HepG2 (cell line): ENCODE data around the gene KIF2C. TPM values are rescaled to one million over a fixed set of nuclear protein-coding genes. Genes with fewer than 3 reads are reported as not detected.

Experiments used
- ARNTL ChIP-seq: sonication (generic); formaldehyde crosslinking; IDR thresholded peaks from 2 replicates; pipeline ENCODE4 v1.4.0; 2020; ENCODE audit warnings: mild to moderate bottlenecking, missing genetic modification reagents
- CBFB ChIP-seq: sonication (generic); formaldehyde crosslinking; IDR thresholded peaks from 2 replicates; pipeline ENCODE4 v1.4.0; 2020; ENCODE audit warnings: missing genetic modification reagents
- FOXA3 ChIP-seq: IDR thresholded peaks from 2 replicates; pipeline ENCODE4 v1.6.1; 2016; ENCODE audit warnings: missing genetic modification reagents, missing compliant biosample characterization
- KDM2A ChIP-seq: sonication (generic); formaldehyde crosslinking; IDR thresholded peaks from 2 replicates; pipeline ENCODE4 v1.4.0; 2020; ENCODE audit warnings: low read depth, missing genetic modification reagents, borderline replicate concordance
- KDM4B ChIP-seq: sonication (generic); formaldehyde crosslinking; IDR thresholded peaks from 2 replicates; pipeline ENCODE4 v1.4.0; 2020; ENCODE audit warnings: missing genetic modification reagents
- MTA3 ChIP-seq: sonication (generic); formaldehyde crosslinking; IDR thresholded peaks from 2 replicates; pipeline ENCODE4 v1.4.0; 2020; ENCODE audit warnings: missing genetic modification reagents
- MXD4 ChIP-seq: IDR thresholded peaks from 2 replicates; pipeline ENCODE4 v1.6.1; 2016; ENCODE audit warnings: mild to moderate bottlenecking, missing biosample characterization, missing genetic modification reagents
- NCOR1 ChIP-seq: fragments of 200-600 bp; sonication (generic); IDR thresholded peaks from 2 replicates; pipeline ENCODE4 v1.7.0; 2017; ENCODE audit warnings: antibody characterized with exemption, low read length, borderline replicate concordance
- NKX3-1 ChIP-seq: sonication (generic); formaldehyde crosslinking; IDR thresholded peaks from 2 replicates; pipeline ENCODE4 v1.5.0; 2020; ENCODE audit warnings: missing genetic modification reagents
- NR2C2 ChIP-seq: sonication (generic); formaldehyde crosslinking; IDR thresholded peaks from 2 replicates; pipeline ENCODE4 v1.4.0; 2020; ENCODE audit warnings: missing genetic modification reagents, mild to moderate bottlenecking, moderate library complexity, borderline replicate concordance
- RFX3 ChIP-seq: IDR thresholded peaks from 2 replicates; pipeline ENCODE4 v1.6.1; 2016; ENCODE audit warnings: missing biosample characterization, missing genetic modification reagents
- RNF219 ChIP-seq: sonication (generic); formaldehyde crosslinking; IDR thresholded peaks from 2 replicates; pipeline ENCODE4 v1.5.0; 2020; ENCODE audit warnings: mild to moderate bottlenecking, missing genetic modification reagents
- SRSF9 ChIP-seq: fragments of 200-400 bp; formaldehyde crosslinking; IDR thresholded peaks from 2 replicates; pipeline ENCODE4 v1.6.1; 2018; ENCODE audit warnings: borderline replicate concordance, mild to moderate bottlenecking, low read depth, low read length; ENCODE audit not compliant: insufficient read depth, poor library complexity, severe bottlenecking
- TFDP1 ChIP-seq: IDR thresholded peaks from 2 replicates; pipeline ENCODE4 v1.6.1; 2016; ENCODE audit warnings: missing compliant biosample characterization, missing genetic modification reagents, borderline replicate concordance
- YEATS2 ChIP-seq: sonication (generic); formaldehyde crosslinking; IDR thresholded peaks from 2 replicates; pipeline ENCODE4 v1.4.0; 2020; ENCODE audit warnings: missing genetic modification reagents, borderline replicate concordance
- ZBTB42 ChIP-seq: sonication (generic); formaldehyde crosslinking; IDR thresholded peaks from 2 replicates; pipeline ENCODE4 v1.5.0; 2020; ENCODE audit warnings: mild to moderate bottlenecking, missing genetic modification reagents
- ZFP1 ChIP-seq: IDR thresholded peaks from 2 replicates; pipeline ENCODE4 v1.6.1; 2016
- ZFP82 ChIP-seq: sonication (generic); formaldehyde crosslinking; IDR thresholded peaks from 2 replicates; pipeline ENCODE4 v1.5.1; 2020; ENCODE audit warnings: mild to moderate bottlenecking, missing genetic modification reagents, borderline replicate concordance
- ZNF20 ChIP-seq: sonication (generic); formaldehyde crosslinking; IDR thresholded peaks from 2 replicates; pipeline ENCODE4 v1.4.0; 2020; ENCODE audit warnings: mild to moderate bottlenecking, moderate library complexity, missing genetic modification reagents
- ZNF205 ChIP-seq: IDR thresholded peaks from 2 replicates; pipeline ENCODE4 v1.6.1; 2018; ENCODE audit warnings: missing biosample characterization, missing genetic modification reagents
- ZNF350 ChIP-seq: sonication (generic); formaldehyde crosslinking; IDR thresholded peaks from 2 replicates; pipeline ENCODE4 v1.4.0; 2020; ENCODE audit warnings: mild to moderate bottlenecking, low read depth, missing genetic modification reagents, borderline replicate concordance
- ZNF567 ChIP-seq: sonication (generic); formaldehyde crosslinking; IDR thresholded peaks from 2 replicates; pipeline ENCODE4 v1.8.1; 2023; ENCODE audit warnings: mild to moderate bottlenecking, missing genetic modification reagents, borderline replicate concordance
- ZNF710 ChIP-seq: sonication (generic); formaldehyde crosslinking; IDR thresholded peaks from 2 replicates; pipeline ENCODE4 v1.5.0; 2020; ENCODE audit warnings: mild to moderate bottlenecking, missing genetic modification reagents, borderline replicate concordance
- polyA plus RNA-seq, 8 experiments: library from polyadenylated mRNA; depleted of rRNA in 3 of 8; stranded (reverse) in 7 of 8; unstranded in 1 of 8; fragments of >200 nt; fragmentation: Illumina TruSeq in 4 of 8; extraction: Trizol in 4 of 8; gene quantifications; 2 replicates each; pipeline versions ENCODE4 v1.2.1 to v1.2.3, GENCODE V29; 2011 to 2016; ENCODE audit warnings: low read depth in 4 of 8, missing spikeins in 1 of 8, mixed read lengths in 1 of 8; ENCODE audit not compliant: insufficient read depth in 1 of 8
- total RNA-seq, 5 experiments: library from RNA; depleted of rRNA; stranded (reverse); fragments of >200 nt; fragmentation: Illumina TruSeq; extraction: Trizol; gene quantifications; 2 replicates each; pipeline ENCODE4 v1.2.3, GENCODE V29; 2016; ENCODE audit warnings: low read depth in 1 of 5

KIF2C gene
- total and polyA plus RNA-seq, 2 of the 13 experiments (the other 11 are each of a cell fraction or from before 2014, with no cell fraction given) = 29.7 to 53.7 TPM

GRCh38 chr1:44721485-44722361, 17.9 kb upstream of the KIF2C start (continued):
- TF ChIP-seq RNF219 (peak; percentile 86), ZNF710 (CRISPR knock-in tag) (no peak), NKX3-1 (CRISPR knock-in tag) (peak; percentile 46; the same call in 1 of the 2 replicates), MXD4 (CRISPR knock-in tag) (peak; percentile 47; the same call in 1 of the 2 replicates), SRSF9 (no peak), KDM4B (CRISPR knock-in tag) (peak; percentile 94), ZNF567 (no peak), ZNF205 (CRISPR knock-in tag) (peak; percentile 75; the same call in 1 of the 2 replicates), ARNTL (CRISPR knock-in tag) (no peak), YEATS2 (peak; percentile 30; the same call in 1 of the 2 replicates), ZFP1 (peak; percentile 92), NCOR1 (peak; percentile 56; the same call in 1 of the 2 replicates), MTA3 (CRISPR knock-in tag) (no peak), ZNF20 (CRISPR knock-in tag) (no peak), RFX3 (0 out of 2 replicates have a peak, but pooled peaks have one; percentile 36), ZNF350 (CRISPR knock-in tag) (0 out of 2 replicates have a peak, but pooled peaks have one; percentile 42), ZBTB42 (CRISPR knock-in tag) (peak; percentile 83; the same call in 1 of the 2 replicates), FOXA3 (peak; percentile 73), NR2C2 (CRISPR knock-in tag) (peak; percentile 31; the same call in 1 of the 2 replicates), CBFB (CRISPR knock-in tag) (peak; percentile 85; the same call in 1 of the 2 replicates), ZFP82 (CRISPR knock-in tag) (no peak), KDM2A (CRISPR knock-in tag) (0 out of 2 replicates have a peak, but pooled peaks have one; percentile 13), TFDP1 (CRISPR knock-in tag) (peak; percentile 34; the same call in 1 of the 2 replicates)
